Fibroblast of villous mesenchyme (primary cell): ENCODE data around the gene RGS19. TPM values are rescaled to one million over a fixed set of nuclear protein-coding genes. Genes with fewer than 3 reads are reported as not detected.

Experiments
- DNase-seq: peaks from one replicate; pipeline ENCODE4 v3.0.0-alpha.2; 2010; ENCODE audit warnings: low read depth
- H3K4me3 ChIP-seq: 2 replicates; pipeline ENCODE4 v1.5.1; 2011; ENCODE audit warnings: low read depth, mild to moderate bottlenecking, low read length
- total RNA-seq: library from RNA; depleted of rRNA; stranded (reverse); fragments of >200 nt; gene quantifications from 2 replicates; pipeline ENCODE4 v1.2.3, GENCODE V29; 2012
- TF ChIP-seq, protein P1 (sequence below): IDR thresholded peaks from 2 replicates; pipeline ENCODE4 v1.5.1; 2012; ENCODE audit warnings: low read depth, mild to moderate bottlenecking, low read length; ENCODE audit not compliant: insufficient read depth

RGS19 gene
- total RNA-seq, 1 donor = 13.0 TPM

DNA sequence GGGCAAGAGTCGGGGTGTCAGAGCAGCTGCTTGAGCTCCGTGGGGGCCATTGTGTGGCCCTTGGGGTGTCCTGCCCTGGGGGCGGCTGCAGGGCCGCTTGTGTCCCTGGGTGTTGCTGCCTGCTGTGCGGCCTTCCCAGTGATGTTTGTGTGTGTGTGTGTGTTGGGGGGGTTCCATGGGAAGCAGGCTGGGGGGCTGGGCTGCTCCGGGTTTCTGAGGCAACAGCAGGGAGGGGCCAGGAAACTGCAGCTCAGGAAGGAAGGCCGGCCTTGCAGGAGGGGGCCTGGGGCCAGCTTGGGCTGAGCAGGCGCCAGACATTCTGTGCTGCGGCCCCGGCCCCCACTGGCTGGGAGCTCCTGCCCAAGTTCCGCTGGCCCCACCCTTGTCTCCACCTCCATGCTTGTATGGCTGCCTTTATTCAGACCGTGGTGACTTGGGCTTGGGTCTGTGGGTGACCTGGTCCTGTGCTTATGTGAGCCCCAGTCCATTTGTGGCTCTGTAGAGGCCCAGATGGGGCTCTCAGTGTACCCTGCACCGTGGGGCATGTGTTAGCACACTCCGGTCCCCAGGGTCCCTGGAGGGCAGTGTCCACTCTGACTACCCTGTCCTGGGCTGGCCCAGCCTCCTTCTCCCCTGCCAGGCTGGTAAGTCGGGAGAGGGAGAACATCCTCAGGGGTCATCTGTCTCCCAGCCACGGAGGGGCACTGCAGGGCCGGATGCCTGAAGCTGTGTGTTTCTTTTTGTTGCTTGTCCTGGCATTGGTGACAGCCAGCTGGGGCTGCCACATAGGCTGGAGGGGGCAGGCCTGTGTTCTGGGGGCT is 25.3 kb downstream of the RGS19 start:
- TF ChIP-seq, protein P1, sequence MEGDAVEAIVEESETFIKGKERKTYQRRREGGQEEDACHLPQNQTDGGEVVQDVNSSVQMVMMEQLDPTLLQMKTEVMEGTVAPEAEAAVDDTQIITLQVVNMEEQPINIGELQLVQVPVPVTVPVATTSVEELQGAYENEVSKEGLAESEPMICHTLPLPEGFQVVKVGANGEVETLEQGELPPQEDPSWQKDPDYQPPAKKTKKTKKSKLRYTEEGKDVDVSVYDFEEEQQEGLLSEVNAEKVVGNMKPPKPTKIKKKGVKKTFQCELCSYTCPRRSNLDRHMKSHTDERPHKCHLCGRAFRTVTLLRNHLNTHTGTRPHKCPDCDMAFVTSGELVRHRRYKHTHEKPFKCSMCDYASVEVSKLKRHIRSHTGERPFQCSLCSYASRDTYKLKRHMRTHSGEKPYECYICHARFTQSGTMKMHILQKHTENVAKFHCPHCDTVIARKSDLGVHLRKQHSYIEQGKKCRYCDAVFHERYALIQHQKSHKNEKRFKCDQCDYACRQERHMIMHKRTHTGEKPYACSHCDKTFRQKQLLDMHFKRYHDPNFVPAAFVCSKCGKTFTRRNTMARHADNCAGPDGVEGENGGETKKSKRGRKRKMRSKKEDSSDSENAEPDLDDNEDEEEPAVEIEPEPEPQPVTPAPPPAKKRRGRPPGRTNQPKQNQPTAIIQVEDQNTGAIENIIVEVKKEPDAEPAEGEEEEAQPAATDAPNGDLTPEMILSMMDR = peak; percentile 29
- DNase-seq = no peak
- no peak overlapping the region for H3K4me3 ChIP-seq

DNA sequence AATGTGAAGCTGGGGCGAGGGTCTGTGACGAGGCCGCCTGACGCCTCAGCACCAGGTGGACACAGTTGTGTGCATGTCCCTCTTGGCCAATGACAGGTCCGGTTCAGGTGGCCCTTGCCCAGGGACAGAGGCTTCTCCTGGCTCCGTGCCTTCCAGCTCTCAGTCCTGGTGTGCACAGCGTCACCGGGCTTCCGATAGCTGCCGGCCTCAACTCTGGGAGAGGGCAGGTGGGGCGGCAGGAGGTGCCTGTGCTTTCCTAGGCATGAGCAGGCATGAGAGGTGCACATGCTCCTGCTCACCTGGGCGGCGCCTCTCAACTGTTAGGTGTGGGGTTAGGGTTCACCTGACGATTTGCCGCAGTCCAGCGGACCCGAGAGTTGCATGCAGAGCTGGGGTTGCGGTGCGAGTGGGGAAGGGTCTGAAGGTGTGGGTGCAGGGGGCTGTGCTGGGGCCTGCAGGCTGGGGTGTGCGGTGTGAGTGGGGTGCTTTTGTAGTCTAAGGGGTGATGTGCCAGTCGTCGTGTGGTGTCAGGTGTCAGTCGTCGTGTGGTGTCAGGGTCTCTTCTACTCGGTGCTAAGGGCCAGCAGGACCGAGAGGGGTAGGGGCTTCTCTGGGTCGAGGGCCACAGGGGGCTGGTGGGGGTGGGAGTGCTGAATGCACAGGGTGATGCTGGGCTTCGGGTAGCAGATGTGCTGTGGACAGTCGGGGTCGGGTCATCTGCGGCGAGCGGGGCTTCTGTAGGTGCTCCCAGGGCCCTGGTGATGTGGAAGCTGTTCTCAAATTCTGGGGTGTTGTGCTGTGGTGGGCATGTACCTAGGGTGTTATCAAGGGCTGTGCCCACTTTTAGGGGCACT is 26.1 kb downstream of the RGS19 start:
- DNase-seq = no peak
- no peak overlapping the region for H3K4me3 ChIP-seq
- TF ChIP-seq, protein P1 = no peak

DNA sequence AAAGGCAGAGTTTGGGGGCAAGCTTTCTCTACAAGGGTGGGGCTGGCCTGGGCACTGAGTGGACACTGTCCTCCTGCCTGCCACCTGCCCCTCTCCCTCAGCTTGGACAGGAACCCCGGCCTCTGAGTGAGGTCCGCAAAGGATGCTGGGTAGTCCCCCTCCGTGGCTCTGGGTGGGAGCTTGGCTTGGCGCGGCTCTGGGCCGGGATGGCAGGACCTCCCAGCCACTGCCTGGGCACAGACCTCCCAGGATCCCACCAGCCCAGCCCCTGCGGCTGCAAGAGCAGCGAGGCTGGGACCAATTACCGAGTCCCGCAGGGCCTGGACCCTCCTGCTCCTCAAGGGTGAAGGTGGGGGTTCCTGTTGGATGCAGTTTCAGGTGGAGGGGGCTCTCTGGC is 27.0 kb downstream of the RGS19 start:
- TF ChIP-seq, protein P1 = no peak

DNA sequence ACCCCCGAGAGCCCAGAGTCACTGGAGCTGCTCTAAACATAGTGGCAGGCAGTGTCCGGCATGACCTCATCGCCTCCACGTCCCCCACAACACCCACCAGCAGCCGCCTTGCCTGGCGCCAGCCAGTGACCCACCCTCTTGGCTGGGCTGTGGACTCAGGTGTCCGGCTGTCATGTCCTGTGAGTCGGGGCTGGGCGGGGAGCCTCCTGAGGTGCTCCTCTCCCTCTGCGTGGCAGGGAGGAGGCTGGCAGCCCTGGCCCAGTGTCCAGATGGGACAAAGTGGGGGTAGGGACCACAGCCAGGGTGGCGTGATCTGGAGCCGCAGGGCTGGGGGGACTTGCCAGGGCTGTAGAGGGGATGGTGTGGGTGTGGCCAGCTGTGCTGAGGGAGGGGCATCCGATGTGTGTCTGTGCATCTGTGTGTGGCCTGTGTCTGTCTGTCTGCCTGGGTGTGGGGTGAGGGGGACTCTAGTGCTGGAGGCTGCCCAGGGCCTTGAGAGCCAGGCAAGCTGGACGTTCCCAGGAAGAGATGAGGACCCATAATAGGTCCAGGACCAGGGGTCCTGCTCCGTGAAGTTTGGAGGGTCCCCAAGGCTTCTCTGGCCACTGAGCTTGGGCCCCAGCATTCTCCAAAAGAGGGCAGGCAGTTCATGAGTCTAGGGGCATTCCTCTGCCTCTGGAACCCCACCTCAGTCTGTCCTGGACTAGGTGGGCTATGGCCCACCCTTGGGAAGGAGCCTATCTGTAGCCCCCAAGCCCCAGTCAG is 27.6 kb downstream of the RGS19 start:
- TF ChIP-seq, protein P1 = no peak
- H3K4me3 ChIP-seq = no peak overlapping the region
- no peak for DNase-seq

More for the DNA sequence above, 27.0 kb downstream of the RGS19 start:
- DNase-seq = no peak
- H3K4me3 ChIP-seq = no peak overlapping the region

DNA sequence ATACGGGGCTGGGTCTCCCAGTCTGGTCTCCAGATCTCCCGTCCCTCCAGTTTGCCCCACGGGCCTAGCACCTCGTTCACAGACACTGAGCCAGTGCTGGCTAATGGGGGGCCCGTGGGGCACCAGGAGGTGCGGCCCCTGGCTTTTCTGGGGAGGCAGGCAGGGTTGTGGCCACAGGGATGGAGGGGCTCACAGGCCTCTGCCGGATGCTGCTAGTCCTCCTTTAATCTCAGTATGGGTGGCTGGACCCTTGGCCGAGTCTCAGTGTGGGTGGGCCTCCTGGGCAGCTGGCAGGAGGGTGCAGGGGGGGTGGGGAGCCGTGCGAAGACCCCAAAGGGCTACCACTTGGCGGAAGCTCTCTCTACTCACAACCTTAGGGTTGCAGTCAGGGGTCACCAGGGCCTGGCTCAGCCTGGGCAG is 28.3 kb downstream of the RGS19 start:
- no peak for DNase-seq
- H3K4me3 ChIP-seq = no peak overlapping the region
- TF ChIP-seq, protein P1 = no peak

DNA sequence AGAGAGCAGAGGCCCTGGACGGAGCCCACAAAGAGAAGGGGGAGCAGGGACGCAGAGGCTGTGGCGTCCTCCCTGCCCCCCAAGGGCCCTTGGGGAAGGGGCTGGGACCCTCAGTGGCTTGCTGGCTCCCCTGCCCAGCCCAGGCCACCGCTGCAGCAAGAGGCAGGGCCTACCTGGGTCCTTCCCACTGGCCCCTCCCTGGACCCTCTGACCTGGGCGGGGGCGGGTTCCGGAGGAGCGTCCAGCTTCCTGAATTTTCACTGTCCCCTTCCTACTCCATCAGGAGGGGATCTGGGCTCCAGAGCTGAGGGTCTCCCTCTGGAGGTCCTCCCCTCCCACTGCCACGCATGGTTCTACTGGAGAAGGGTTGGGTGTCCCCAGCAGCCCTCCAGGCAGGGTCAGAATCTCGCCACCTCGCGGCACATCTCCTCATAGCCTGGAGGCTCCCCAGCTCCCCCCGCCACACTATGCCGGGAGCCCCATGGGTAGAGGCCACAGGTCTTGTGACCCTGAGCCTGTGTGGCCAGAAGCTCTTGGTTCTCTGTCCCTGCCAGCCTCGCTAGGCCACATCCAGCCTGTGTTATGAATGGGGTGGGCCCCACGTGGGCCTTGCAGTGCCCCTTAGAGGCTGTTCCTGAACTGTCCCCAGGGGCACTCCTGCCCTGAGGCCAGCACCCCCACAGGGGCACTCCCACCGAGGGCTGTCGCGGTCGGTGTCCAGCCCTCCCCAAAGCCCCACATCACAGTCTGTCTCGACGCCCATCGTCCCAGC is 28.9 kb downstream of the RGS19 start:
- TF ChIP-seq, protein P1 = no peak
- no peak for DNase-seq
- no peak overlapping the region for H3K4me3 ChIP-seq
